Measurements from ENCODE around the gene IFRD2. TPM values are rescaled to one million over a fixed set of nuclear protein-coding genes. Genes with fewer than 3 reads are reported as not detected.
"Not testable (repeated sequence)": the region's sequence is repeated elsewhere in the genome, so short reads cannot be mapped to it uniquely, and the experiment has no call there.

The IFRD2 gene
- total RNA-seq, 1 experiment from 2014 or later = 223 TPM

DNA sequence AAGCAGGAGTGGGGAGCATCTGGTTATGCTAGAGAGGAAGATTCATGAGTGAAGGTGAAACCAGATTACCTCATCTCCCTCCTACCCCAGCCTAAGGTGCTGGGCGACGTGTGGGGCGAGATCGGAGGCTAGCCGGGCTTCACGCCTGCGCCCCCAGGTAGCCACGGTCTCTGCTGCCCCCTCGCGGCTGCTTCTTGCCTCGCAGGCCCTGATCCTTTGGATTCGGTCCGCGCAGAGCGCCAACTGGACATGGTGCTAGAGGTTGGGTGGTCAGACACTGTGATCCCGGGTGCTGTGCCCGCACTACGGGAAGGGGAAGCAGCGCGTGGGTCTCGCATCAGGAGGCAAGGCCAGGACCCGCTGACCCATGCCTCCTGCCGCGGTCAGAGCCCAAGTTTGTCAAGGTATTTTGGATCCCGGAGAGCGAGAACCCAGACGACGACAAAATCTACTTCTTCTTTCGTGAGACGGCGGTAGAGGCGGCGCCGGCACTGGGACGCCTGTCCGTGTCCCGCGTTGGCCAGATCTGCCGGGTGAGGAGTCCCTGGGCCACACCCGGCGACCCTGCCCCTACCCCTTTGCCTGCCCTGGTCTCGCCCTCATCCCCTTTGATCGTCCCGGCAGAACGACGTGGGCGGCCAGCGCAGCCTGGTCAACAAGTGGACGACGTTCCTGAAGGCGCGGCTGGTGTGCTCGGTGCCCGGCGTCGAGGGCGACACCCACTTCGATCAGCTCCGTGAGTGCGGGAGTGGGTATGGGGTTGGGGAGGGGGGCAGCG lies 19.1 kb downstream of the IFRD2 start:
- H3K79me2 ChIP-seq (ENCODE audit: low read length) = 0 out of 2 replicates have a peak, but pooled peaks cover 3% of the 10 kb centered on the region
- no peaks in the 10 kb centered on the region for H3F3A ChIP-seq (ENCODE audit: low read length, unreplicated experiment)
- ChIA-PET POLR2A (ENCODE audit: unreplicated experiment) (no interaction called here), CTCF (no interaction called here)
- H3K9me2 ChIP-seq (replicated peaks; ENCODE audit: low read length) = no peaks in the 10 kb centered on the region
- no TSS peak for BruUV-seq (replicated peaks)
- H3K4me3 ChIP-seq (ENCODE audit: low read length) = peak overlapping the region; percentile 59
- peaks cover 38% of the 10 kb centered on the region for H3K4me1 ChIP-seq (ENCODE audit: insufficient read depth, low read length)
- TF ChIP-seq EZH2 (IDR thresholded peaks at IDR 0.05; ENCODE audit: low read length, unreplicated experiment) (no peak), EZH2phosphoT487 (IDR thresholded peaks at IDR 0.05; ENCODE audit: borderline replicate concordance, low read length) (no peak)
- TF ChIP-seq, protein P1, sequence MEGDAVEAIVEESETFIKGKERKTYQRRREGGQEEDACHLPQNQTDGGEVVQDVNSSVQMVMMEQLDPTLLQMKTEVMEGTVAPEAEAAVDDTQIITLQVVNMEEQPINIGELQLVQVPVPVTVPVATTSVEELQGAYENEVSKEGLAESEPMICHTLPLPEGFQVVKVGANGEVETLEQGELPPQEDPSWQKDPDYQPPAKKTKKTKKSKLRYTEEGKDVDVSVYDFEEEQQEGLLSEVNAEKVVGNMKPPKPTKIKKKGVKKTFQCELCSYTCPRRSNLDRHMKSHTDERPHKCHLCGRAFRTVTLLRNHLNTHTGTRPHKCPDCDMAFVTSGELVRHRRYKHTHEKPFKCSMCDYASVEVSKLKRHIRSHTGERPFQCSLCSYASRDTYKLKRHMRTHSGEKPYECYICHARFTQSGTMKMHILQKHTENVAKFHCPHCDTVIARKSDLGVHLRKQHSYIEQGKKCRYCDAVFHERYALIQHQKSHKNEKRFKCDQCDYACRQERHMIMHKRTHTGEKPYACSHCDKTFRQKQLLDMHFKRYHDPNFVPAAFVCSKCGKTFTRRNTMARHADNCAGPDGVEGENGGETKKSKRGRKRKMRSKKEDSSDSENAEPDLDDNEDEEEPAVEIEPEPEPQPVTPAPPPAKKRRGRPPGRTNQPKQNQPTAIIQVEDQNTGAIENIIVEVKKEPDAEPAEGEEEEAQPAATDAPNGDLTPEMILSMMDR (conservative IDR thresholded peaks at IDR 0.05; ENCODE audit: low read depth, low read length) = peak; percentile 96
- H3K9ac ChIP-seq (ENCODE audit: low read length) = no peak overlapping the region
- H3K9me3 ChIP-seq (ENCODE audit: low read length) = no peaks in the 10 kb centered on the region
- H2AFZ ChIP-seq (ENCODE audit: low read length) = peak overlapping the region; percentile 61
- H3K36me3 ChIP-seq (ENCODE audit: low read depth, low read length) = no peaks in the 10 kb centered on the region
- no peak overlapping the region for H3K27ac ChIP-seq (ENCODE audit: low read length)
- no peaks in the 10 kb centered on the region for H3K27me3 ChIP-seq (ENCODE audit: low read length)
- no peaks in the 10 kb centered on the region for H4K20me1 ChIP-seq (ENCODE audit: low read length)
- peak; percentile 42 for ATAC-seq
- intact Hi-C loops (cut with micrococcal nuclease) = loop anchor here (1.0 kb wide), 3 partner anchors 13 to 81 kb away; no protein-coding TSS in a partner anchor
- H3K4me2 ChIP-seq (ENCODE audit: low read length) = peak overlapping the region; percentile 86
- DNase-seq = peak; percentile 92

GRCh38 chr3:50272538-50272910 lies 19.7 kb downstream of the IFRD2 start:
- H3K36me3 ChIP-seq (ENCODE audit: low read depth, low read length); H3K4me3 ChIP-seq (ENCODE audit: low read length); H3K27me3 ChIP-seq (ENCODE audit: low read length); ATAC-seq; H4K20me1 ChIP-seq (ENCODE audit: low read length); H2AFZ ChIP-seq (ENCODE audit: low read length); H3K79me2 ChIP-seq (ENCODE audit: low read length); H3F3A ChIP-seq (ENCODE audit: low read length, unreplicated experiment); POLR2A ChIA-PET (ENCODE audit: unreplicated experiment); BruUV-seq (replicated peaks); H3K9me2 ChIP-seq (replicated peaks; ENCODE audit: low read length); DNase-seq; H3K9ac ChIP-seq (ENCODE audit: low read length); CTCF ChIA-PET; H3K9me3 ChIP-seq (ENCODE audit: low read length); intact Hi-C loops (cut with micrococcal nuclease); H3K27ac ChIP-seq (ENCODE audit: low read length): not testable (repeated sequence)
- Histone ChIP-seq H3K4me1 (ENCODE audit: insufficient read depth, low read length) (peaks cover 40% of the 10 kb centered on the region), H3K4me2 (ENCODE audit: low read length) (peak overlapping the region; percentile 86)

DNA sequence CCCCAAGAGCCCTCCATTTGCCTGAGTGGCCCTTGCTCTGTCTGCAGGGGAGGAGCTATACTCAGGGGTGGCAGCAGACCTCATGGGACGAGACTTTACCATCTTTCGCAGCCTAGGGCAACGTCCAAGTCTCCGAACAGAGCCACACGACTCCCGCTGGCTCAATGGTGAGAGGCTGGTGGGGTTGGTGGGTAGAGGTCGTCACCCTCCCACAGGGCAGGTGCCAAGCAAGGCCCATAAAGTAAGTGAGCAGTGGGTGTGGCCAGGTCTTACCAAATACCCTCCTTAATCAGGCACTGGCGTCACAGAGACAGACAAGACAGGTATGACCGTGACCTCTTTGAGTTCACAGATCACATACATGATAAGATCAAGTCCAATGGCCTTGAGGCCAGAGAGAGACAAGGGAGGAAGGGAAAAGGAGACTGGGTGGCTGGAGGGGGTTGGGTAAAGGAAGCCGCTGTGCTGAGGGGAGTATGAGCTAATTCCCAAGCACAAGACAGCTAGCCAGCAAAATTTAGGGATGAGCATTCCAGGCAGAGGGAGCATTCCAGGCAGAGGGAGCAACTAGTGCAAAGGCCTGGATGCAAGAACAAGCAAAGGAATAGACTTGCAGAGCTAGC lies 20.8 kb downstream of the IFRD2 start:
- Histone ChIP-seq H3K9me2 (replicated peaks; ENCODE audit: low read length) (no peaks in the 10 kb centered on the region), H3K4me2 (ENCODE audit: low read length) (no peak overlapping the region), H4K20me1 (ENCODE audit: low read length) (no peaks in the 10 kb centered on the region), H3K9me3 (ENCODE audit: low read length) (no peaks in the 10 kb centered on the region), H3K36me3 (ENCODE audit: low read depth, low read length) (no peaks in the 10 kb centered on the region), H3K27ac (ENCODE audit: low read length) (no peak overlapping the region), H3K4me3 (ENCODE audit: low read length) (no peak overlapping the region), H2AFZ (ENCODE audit: low read length) (no peak overlapping the region), H3K9ac (ENCODE audit: low read length) (no peak overlapping the region), H3F3A (ENCODE audit: low read length, unreplicated experiment) (no peaks in the 10 kb centered on the region), H3K79me2 (ENCODE audit: low read length) (0 out of 2 replicates have a peak, but pooled peaks cover 3% of the 10 kb centered on the region), H3K4me1 (ENCODE audit: insufficient read depth, low read length) (peaks cover 45% of the 10 kb centered on the region), H3K27me3 (ENCODE audit: low read length) (no peaks in the 10 kb centered on the region)
- TF ChIP-seq EZH2phosphoT487 (IDR thresholded peaks at IDR 0.05; ENCODE audit: borderline replicate concordance, low read length) = no peak
- TF ChIP-seq, protein P1 (conservative IDR thresholded peaks at IDR 0.05; ENCODE audit: low read depth, low read length) = no peak
- no peak for TF ChIP-seq EZH2 (IDR thresholded peaks at IDR 0.05; ENCODE audit: low read length, unreplicated experiment)
- no peak for ATAC-seq
- POLR2A ChIA-PET (ENCODE audit: unreplicated experiment) = no interaction called here
- intact Hi-C loops (cut with micrococcal nuclease) = no loop called here
- no TSS peak for BruUV-seq (replicated peaks)
- CTCF ChIA-PET = interaction anchor here (0.6 kb wide), 1 partner anchor 65 kb away, joined by 3 read pairs; no protein-coding TSS in a partner anchor
- DNase-seq = no peak
